GM18858 (cell line): ENCODE results near the gene RSRP1.
A peak's percentile ranks its signal among the peaks of the same experiment; 100 is the strongest.
"Not testable (repeated sequence)": the region's sequence is repeated elsewhere in the genome, so short reads cannot be mapped to it uniquely, and the experiment has no call there.

ENCODE experiments used
- ATAC-seq: cut with Tn5 transposase; IDR thresholded peaks from one replicate; pipeline ENCODE4 v1.9.1; 2021; ENCODE audit not compliant: unreplicated experiment

Gene RSRP1

GRCh38 chr1:25257196-25257595 is 9.9 kb upstream of the RSRP1 start:
- ATAC-seq, result no peak

- no peak for ATAC-seq
Measured at GRCh38 chr1:25256578-25256965, 9.3 kb upstream of the RSRP1 start.

- no peak for ATAC-seq
Measured at GRCh38 chr1:25255706-25256577, 8.7 kb upstream of the RSRP1 start.

- ATAC-seq, result no peak
Measured at GRCh38 chr1:25253911-25254310, 6.7 kb upstream of the RSRP1 start.

- no peak for ATAC-seq
Measured at GRCh38 chr1:25247829-25248754, 838 bp upstream of the RSRP1 start.

GRCh38 chr1:25246600-25247023 is 642 bp downstream of the RSRP1 start:
- ATAC-seq, result no peak

GRCh38 chr1:25245809-25246599 is 1.2 kb downstream of the RSRP1 start:
- no peak for ATAC-seq

GRCh38 chr1:25245393-25245792 is 1.9 kb downstream of the RSRP1 start:
- ATAC-seq, result no peak

GRCh38 chr1:25243907-25244306 is 3.3 kb downstream of the RSRP1 start:
- ATAC-seq, result no peak

- peak; percentile 43 for ATAC-seq
Measured at GRCh38 chr1:25239681-25240541, 7.3 kb downstream of the RSRP1 start.

GRCh38 chr1:25238046-25238445 is 9.2 kb downstream of the RSRP1 start:
- no peak for ATAC-seq

- ATAC-seq, result not testable (repeated sequence)
Measured at GRCh38 chr1:25236261-25236660, 11.0 kb downstream of the RSRP1 start.

- ATAC-seq, result not testable (repeated sequence)
Measured at GRCh38 chr1:25235411-25235810, 11.8 kb downstream of the RSRP1 start.

GRCh38 chr1:25232866-25233784 is 14.1 kb downstream of the RSRP1 start:
- peak; percentile 36 for ATAC-seq

GRCh38 chr1:25232027-25232865 is 15.0 kb downstream of the RSRP1 start, which contains the start of gene SYF2:
SYF2 (minus strand) TSS chr1:25232502; CDS start chr1:25232467, 35 bp downstream.
- ATAC-seq, result peak; percentile 63

GRCh38 chr1:25223471-25223870 is 23.8 kb downstream of the RSRP1 start:
- ATAC-seq, result no peak

- no peak for ATAC-seq
Measured at GRCh38 chr1:25222606-25223005, 24.6 kb downstream of the RSRP1 start.

GRCh38 chr1:25220666-25221065 is 26.6 kb downstream of the RSRP1 start:
- no peak for ATAC-seq
